CD4-positive, alpha-beta T cell treated with Interleukin-4 for 1 hour (primary cell): Measurements from ENCODE around the gene TBRG4.

Experiments
- DNase-seq, 2 donors: peaks; one replicate each; pipeline ENCODE4 v3.0.0-alpha.2; 2020 to 2022

The TBRG4 gene

GRCh38 chr7:45140827-45141226 lies 29.3 kb upstream of the TBRG4 start:
- no peak for DNase-seq

DNA sequence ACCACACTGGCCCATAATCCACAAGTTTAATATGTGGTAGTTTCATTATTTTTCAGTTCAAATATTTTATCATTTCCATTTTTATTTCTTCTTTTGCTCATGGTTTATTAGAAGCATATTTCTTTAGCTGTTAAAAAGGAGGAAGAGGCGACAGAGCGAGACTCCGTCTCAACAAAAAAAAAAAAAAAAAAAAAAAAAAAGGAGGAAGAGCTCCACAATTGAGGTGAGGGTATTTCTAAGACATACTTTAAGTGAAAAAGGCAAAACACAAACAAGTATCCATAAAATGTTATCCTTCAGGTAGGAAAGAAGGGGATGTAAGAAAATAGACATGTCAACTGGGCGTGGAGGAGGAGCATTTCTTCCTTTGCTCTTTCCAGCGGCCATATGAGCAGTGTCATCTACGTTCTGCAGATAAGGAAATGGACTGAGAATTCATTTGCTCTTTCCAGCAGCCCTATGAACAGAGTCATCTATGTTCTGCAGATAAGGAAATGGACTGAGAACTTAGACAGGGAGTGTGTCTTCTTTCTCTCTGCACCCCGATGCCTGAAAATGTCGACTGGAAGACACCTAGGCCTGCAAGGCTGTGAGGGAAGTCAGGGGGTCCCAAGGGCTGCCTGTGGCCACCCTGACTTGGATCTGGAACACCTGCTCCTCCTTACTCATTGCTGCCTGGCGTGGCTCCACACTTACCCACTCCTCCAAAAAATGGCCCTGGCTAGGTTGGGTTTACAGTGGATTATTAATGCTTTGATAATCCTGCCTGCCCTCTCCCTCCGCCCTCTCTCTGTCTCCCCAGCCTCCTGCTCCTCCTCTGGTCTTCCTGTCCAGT lies 27.2 kb upstream of the TBRG4 start:
- DNase-seq = no peak

DNA sequence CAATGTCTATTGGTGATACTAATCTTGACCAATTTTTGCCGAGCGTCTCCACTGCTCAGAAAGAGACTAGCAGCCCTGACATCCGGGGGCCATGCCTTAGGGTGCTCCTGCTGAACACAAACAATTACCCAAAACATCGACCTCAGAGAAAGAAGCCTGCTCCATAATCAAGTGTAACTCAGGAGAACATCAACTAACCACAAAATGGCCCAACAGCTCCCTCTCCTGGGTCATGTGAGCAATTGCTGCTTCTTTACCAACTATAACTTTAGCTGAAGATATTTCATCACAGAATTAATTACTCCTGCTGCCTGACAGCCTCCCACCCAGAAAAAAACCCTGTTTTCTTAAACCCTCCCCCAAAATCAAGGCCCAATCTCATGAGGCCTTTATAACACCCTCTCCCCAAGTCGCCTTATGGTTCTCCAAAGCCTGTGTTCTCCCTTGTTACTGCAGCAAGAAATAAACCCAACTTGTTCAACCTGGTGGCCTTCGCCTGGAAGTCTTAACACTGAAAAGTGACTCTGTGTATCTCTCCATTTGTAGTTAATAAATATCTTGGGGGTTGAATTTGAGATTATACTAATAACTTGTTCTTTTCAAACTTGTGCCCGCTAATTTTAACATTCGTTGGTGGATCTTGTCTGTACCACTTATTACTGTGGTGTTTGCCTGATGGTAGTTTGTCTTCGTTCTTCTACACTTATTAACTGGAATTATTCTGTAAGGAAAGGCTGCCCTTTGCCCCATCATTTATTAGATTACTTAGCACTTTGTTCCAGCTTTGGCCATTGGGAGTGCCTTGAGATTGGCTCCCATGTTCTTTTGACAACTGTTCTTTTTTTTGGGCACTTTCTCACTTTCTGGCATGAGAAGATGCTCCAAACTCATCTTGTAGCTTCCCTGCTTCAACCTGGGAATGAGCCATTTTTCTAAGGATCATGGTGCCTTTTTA lies 24.9 kb upstream of the TBRG4 start:
- peak; percentile 77 to 78 for DNase-seq

DNA sequence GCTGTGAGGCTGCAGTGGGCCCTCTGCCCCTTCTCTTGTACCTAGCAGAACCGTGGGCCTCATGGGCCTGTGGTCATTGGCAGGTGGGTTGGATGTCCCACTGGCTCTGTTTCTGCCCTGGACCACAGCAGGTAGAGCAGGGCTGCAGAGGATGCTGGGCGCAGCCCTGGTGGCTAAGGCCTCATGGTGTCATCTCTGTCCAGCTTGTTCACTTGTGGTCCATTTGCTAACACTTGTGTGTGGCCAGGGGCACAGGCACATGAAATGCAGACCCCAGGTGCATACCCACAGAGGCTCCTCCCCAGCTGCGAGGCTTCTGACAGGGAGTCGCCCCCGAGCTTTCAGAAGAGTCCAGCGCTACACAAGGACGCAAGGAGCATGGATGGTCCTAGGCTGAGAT lies 22.4 kb upstream of the TBRG4 start:
- no peak for DNase-seq

DNA sequence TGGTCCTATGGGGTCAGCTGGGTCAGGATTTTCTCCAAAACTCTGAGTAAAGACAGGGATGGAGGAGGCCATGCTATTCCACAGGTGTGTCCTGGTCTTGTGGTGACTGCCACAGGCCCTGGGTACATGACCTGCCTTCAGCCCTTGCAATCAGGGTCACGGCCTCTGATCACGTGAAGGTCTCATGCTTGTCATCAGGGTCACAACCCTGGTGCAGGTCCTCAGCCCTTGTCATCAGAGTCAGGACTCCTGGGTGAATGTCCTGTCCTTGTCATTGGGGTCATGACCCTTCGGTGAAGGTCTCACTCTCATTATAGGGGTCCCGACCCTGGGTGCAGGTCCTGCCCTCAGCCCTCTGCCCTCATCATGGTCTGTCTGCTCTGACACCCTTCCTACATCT lies 21.9 kb upstream of the TBRG4 start:
- no peak for DNase-seq

GRCh38 chr7:45132708-45133320 lies 21.3 kb upstream of the TBRG4 start:
- DNase-seq = no peak

DNA sequence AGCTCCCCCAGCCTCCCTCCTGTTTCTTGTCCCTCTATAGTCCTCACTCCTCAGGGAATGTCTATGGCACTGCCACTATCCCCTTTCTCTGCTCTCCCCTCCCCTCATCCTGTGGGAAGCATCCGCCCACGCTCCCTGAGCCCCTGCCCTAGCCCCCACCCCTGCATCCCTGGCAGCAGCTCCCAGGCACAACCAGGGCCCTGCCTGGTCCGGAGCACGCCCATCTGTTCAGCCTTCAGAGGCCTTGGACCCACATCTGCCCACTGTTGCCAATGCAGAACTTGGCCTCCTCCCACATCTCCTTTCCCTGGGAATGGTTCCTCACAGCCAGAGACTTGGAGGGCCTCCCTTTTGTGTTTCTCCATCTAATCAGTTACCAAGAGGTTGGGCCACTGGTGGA lies 20.4 kb upstream of the TBRG4 start:
- DNase-seq = no peak

- no peak for DNase-seq
These were observed 19.4 kb upstream of the TBRG4 start for GRCh38 chr7:45130910-45131309.

GRCh38 chr7:45129906-45130305 lies 18.4 kb upstream of the TBRG4 start:
- no peak for DNase-seq

DNA sequence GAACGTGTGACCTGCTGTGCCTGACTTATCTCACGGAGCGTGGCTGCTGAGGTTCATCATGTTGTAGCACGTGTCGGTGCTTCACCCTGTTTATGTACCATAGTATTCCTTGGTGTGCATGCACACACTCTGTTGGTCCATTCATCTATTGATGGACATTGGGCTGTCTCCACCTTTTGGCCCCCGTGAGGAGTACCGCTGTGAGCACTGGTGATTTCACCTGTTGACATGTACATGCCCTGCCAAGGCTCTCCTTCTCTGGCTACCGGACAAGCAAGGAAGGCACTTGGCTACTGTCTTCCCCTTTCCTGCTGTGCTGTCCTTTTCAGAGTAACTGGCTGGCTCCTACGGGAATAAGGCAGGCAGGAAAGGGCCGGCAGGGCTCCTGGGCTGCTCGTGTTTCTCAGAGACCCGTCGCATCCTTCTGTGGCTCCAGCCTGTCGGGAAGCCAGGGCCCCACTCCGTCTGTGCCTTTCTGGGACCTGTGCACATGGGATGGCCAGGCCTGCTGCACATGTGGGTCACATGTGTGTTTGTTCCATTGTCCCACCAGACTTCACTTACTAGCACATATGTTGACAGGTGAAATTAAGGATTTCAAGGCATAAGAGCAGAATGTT lies 17.8 kb upstream of the TBRG4 start:
- DNase-seq = no peak

DNA sequence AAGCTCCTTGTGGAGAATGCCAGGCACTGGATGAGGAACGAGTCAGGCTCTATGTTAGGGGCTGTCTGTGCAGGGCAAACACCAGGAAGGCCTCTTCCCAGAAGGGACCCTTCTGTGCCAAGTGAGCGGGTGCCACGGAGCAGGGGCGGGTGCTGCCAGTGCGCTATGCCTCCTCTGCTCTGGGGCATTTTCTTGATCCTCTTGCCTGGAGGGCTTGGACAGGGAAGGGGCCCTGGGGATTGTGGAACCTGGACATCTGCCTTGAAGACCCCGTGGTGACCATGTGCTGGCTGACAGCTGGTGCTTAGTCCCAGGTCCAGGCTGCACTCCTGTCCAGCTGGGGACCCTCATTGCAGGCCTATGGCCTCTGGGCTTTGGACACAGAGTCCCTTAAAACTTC lies 15.4 kb upstream of the TBRG4 start:
- no peak for DNase-seq

- no peak for DNase-seq
These were observed 14.7 kb upstream of the TBRG4 start for GRCh38 chr7:45126201-45126600.

- no peak for DNase-seq
These were observed 13.9 kb upstream of the TBRG4 start for GRCh38 chr7:45125193-45125904.

DNA sequence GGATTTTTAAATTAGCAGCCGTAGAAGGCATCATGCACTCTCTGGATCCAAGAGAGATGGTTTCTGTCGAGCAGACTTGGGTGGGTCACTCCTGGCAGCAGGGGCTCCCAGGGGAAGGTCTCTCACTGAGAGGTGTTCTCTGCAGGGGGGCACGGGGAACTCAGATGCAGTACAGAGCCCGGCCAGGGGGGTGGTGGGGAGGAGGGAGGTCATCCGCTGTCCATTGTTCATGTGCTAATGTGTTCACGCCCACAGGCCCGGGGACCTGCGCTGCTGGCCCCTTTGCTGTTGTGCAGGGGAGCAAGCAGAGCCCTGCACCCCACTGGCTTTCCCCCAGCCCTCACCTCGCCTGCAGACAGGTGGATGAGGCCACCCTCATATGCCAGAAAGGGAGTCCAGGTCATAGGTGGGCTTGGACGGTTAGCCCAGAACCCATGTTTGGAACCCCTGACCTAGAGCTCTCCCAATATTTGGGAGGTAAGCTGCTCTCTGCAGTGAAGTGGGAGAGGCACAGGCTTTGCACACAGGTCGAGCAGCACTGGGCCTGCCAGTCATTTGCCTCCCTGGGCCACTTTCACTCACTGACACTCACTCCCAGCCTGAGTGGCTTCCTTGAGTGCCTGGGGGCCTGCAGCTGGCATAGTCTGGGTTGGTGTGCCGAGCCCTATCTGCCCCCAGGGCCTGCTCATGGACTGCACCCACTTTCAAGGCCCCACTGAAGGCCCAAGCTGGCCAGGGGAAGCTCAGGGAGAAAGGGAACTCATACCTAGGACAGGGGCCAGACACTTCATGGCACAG lies 12.6 kb upstream of the TBRG4 start:
- DNase-seq = no peak

- peak in 1 of 2 donors; percentile 39 for DNase-seq
These were observed 11.7 kb upstream of the TBRG4 start for GRCh38 chr7:45122975-45123860.

- no peak for DNase-seq
These were observed 8.1 kb upstream of the TBRG4 start for GRCh38 chr7:45119550-45119949.

GRCh38 chr7:45118889-45119331 lies 7.4 kb upstream of the TBRG4 start:
- DNase-seq = no peak

DNA sequence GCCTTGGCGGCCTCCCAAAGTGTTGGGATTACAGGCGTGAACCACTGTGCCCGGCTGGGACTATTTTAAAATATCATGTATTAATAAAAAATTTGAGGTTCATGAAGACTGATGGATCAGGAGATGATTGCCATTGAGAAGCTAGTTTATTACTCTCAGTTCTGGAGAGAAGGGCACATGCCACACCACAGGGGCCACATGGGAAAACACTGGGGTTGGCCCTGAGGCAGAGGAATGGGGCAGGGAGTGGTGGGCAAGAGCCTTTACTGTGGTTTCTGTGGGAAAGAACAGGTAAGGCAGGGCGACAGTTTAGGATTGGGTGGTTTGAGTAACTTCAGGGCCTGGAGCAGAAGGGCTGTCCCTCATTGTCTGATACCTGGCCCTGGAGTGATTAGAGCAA lies 6.8 kb upstream of the TBRG4 start:
- no peak for DNase-seq

GRCh38 chr7:45117582-45117981 lies 6.1 kb upstream of the TBRG4 start:
- DNase-seq = no peak

DNA sequence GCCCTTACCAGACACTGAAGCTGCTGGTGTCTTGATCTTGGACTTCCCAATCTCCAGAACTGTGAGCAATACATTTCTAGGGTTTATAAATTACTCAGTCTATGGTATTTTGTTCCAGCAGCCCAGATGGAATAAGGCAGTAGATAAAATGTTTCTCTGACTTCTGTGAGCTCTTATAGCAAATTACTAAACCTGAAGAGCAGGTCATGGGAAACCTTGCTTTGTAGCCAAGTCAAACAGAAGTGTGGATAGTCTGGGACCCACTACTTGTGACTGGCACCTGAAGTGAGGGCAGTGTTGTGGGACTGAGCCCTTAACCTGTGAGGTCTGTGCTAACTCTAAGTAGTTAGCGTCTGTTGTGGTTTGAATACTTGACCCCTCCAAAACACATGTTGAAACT lies 4.6 kb upstream of the TBRG4 start:
- DNase-seq = no peak
